Glutamatergic neuron (in vitro differentiated cells): ENCODE results near the gene MRPS5. TPM values are rescaled to one million over a fixed set of nuclear protein-coding genes. Genes with fewer than 3 reads are reported as not detected.

Experiments used
- DNase-seq: peaks from one replicate; pipeline ENCODE4 v3.0.0; 2022
- H3K27ac Mint-ChIP-seq: one replicate; pipeline ENCODE4 v1.8.0; 2020; ENCODE audit warnings: mild to moderate bottlenecking, mixed read lengths, inconsistent platforms; ENCODE audit not compliant: unreplicated experiment
- H3K27me3 Mint-ChIP-seq: one replicate; pipeline ENCODE4 v1.8.0; 2020; ENCODE audit warnings: mild to moderate bottlenecking, moderate library complexity, mixed read lengths, inconsistent platforms; ENCODE audit not compliant: unreplicated experiment
- H3K36me3 Mint-ChIP-seq: one replicate; pipeline ENCODE4 v1.8.0; 2020; ENCODE audit warnings: mild to moderate bottlenecking, mixed read lengths, inconsistent platforms; ENCODE audit not compliant: unreplicated experiment
- H3K4me1 Mint-ChIP-seq: one replicate; pipeline ENCODE4 v1.8.0; 2020; ENCODE audit warnings: mild to moderate bottlenecking, low read depth, mixed read lengths, inconsistent platforms; ENCODE audit not compliant: unreplicated experiment
- H3K4me3 Mint-ChIP-seq: one replicate; pipeline ENCODE4 v1.8.0; 2020; ENCODE audit warnings: mild to moderate bottlenecking, mixed read lengths, inconsistent platforms; ENCODE audit not compliant: unreplicated experiment
- H3K9me3 Mint-ChIP-seq: one replicate; pipeline ENCODE4 v1.8.0; 2020; ENCODE audit warnings: mild to moderate bottlenecking, moderate library complexity, mixed read lengths, inconsistent platforms; ENCODE audit not compliant: unreplicated experiment
- total RNA-seq: library from RNA; stranded (reverse); fragmentation: NEBNext Ultra II Directional; extraction: Animal tissue kit (Norgen Biotek cat#: 25700); gene quantifications from one replicate; pipeline ENCODE4 v1.2.1, GENCODE V29; 2021; ENCODE audit not compliant: unreplicated experiment
- TF ChIP-seq, protein P1 (sequence below): fragments of 200-600 bp; sonication (generic); IDR thresholded peaks from one replicate; pipeline ENCODE4 v1.5.0; 2021; ENCODE audit not compliant: partially characterized antibody, unreplicated experiment

Gene MRPS5
- total RNA-seq, 1 donor from 2014 or later, result 68.7 TPM

DNA sequence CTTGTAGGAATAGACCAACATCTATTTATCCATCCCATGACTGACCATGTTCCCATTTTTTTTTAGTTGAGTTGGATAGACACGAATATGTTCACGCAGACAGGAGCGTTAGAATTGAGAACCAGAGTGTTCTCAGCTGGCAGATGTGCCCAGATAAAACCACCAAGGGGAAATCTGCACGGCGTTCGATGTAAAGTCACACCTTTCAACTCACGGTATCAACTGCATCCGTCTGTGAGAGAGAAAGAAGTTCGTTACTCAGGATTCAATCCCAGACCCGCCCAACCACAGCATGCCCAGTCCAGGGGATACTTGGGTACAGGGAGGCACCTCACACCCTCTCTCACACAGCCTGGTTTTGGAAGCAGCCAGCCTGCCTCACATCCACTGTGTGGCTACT lies 70.0 kb downstream of the MRPS5 start:
- H3K27ac Mint-ChIP-seq, result no peak overlapping the region
- H3K36me3 Mint-ChIP-seq, result peaks cover 5% of the 10 kb centered on the region
- peaks cover 4% of the 10 kb centered on the region for H3K9me3 Mint-ChIP-seq
- H3K27me3 Mint-ChIP-seq, result no peaks in the 10 kb centered on the region
- no peak for DNase-seq
- TF ChIP-seq, protein P1, sequence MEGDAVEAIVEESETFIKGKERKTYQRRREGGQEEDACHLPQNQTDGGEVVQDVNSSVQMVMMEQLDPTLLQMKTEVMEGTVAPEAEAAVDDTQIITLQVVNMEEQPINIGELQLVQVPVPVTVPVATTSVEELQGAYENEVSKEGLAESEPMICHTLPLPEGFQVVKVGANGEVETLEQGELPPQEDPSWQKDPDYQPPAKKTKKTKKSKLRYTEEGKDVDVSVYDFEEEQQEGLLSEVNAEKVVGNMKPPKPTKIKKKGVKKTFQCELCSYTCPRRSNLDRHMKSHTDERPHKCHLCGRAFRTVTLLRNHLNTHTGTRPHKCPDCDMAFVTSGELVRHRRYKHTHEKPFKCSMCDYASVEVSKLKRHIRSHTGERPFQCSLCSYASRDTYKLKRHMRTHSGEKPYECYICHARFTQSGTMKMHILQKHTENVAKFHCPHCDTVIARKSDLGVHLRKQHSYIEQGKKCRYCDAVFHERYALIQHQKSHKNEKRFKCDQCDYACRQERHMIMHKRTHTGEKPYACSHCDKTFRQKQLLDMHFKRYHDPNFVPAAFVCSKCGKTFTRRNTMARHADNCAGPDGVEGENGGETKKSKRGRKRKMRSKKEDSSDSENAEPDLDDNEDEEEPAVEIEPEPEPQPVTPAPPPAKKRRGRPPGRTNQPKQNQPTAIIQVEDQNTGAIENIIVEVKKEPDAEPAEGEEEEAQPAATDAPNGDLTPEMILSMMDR, result no peak
- H3K4me3 Mint-ChIP-seq, result no peak overlapping the region
- H3K4me1 Mint-ChIP-seq, result no peaks in the 10 kb centered on the region

DNA sequence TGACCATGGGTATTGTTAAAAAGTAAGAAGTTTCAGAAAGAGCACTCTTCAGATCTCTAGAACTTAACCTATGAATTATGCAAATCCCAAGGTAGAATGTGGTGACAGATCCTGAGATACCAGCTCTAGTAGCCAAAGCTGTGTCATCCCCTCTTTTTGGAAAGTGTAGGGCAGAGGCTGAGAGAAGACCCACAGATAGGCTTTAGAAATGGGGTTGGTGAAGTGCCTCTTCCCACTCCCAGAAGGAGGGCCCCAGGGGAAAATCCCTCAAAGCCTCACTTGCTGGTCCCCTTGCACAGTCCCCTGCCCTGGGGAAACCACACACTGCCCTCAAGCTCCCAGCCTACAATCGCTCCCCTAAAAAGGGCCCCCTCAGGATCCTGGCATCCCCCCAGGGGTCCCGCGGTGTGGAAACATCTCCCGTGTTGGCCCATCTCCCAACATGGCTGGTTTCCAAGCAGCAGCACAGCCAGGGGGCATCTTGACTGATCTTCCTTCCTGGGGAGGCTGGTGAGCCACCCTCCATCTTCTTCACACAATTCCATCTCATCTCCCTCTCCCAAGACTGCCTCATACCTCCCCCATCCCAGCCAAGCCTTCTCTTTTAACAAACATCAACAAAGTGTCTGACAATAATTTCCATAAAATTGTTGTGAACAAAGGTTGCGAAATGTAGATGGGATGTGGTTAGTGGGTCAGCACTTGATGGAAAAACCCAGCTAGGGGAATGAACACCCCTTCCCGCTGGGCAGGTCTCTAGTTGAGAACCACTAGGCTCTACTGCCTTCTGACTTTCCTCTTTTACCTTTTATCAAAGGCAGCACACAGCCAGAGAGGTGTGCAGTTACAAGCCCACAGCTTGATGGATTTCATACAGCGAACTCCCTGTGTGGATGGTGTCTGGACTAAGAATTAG lies 71.0 kb downstream of the MRPS5 start:
- Mint-ChIP-seq H3K36me3 (peaks cover 5% of the 10 kb centered on the region), H3K27me3 (peaks cover 2% of the 10 kb centered on the region), H3K9me3 (peaks cover 6% of the 10 kb centered on the region), H3K4me1 (no peaks in the 10 kb centered on the region), H3K27ac (no peak overlapping the region), H3K4me3 (no peak overlapping the region)
- TF ChIP-seq, protein P1, result no peak
- no peak for DNase-seq

- H3K4me3 Mint-ChIP-seq, result no peak overlapping the region
- peaks cover 6% of the 10 kb centered on the region for H3K9me3 Mint-ChIP-seq
- H3K4me1 Mint-ChIP-seq, result no peaks in the 10 kb centered on the region
- no peak for DNase-seq
- no peak overlapping the region for H3K27ac Mint-ChIP-seq
- peaks cover 3% of the 10 kb centered on the region for H3K27me3 Mint-ChIP-seq
- TF ChIP-seq, protein P1, result no peak
- peaks cover 5% of the 10 kb centered on the region for H3K36me3 Mint-ChIP-seq
Observed at GRCh38 chr2:95049961-95050360, 71.6 kb downstream of the MRPS5 start.

- H3K9me3 Mint-ChIP-seq, result peaks cover 6% of the 10 kb centered on the region
- TF ChIP-seq, protein P1, result no peak
- peaks cover 3% of the 10 kb centered on the region for H3K27me3 Mint-ChIP-seq
- no peaks in the 10 kb centered on the region for H3K4me1 Mint-ChIP-seq
- no peak overlapping the region for H3K27ac Mint-ChIP-seq
- peaks cover 5% of the 10 kb centered on the region for H3K36me3 Mint-ChIP-seq
- no peak overlapping the region for H3K4me3 Mint-ChIP-seq
- DNase-seq, result no peak
Observed at GRCh38 chr2:95049683-95049955, 72.0 kb downstream of the MRPS5 start.

DNA sequence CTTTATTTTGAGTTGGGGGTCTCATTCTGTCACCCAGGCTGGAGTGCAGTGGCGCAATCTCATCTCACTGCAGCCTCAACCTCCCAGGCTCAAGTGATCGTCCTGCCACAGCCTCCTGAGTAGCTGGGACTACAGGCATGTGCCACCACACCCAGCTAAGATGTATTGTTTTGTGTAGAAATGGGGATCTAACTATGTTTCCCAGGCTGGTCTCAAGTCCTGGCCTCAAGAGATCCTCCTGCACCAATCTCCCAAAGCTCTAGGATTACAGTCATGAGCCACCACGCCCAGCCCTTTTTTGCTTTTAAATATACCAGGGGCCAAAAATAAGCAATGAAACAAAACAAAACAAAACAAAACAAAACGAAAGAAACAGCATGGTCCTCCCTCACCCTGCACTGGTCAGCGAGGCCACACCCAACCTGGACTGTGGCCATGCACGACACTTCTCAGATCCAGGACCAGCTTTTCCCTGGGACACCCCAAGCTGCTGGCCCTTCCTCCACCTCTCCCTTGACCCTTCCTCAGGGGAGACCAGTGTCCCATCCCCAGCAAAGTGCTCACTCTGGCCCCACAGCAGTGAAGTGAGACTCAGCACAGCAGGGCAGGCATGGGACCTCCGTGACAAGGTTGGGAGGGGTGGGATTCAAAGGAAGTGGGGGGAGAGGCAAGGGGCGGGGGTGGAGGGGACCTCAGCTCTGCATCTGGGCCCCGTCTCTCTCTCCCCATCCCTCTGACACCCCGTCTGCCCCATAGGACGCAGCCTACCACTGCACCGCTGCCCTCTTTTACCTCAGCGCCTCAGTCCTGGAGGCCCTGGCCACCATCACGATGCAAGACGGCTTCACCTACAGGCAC lies 72.6 kb downstream of the MRPS5 start:
- H3K9me3 Mint-ChIP-seq, result peaks cover 6% of the 10 kb centered on the region
- H3K36me3 Mint-ChIP-seq, result peaks cover 5% of the 10 kb centered on the region
- no peak overlapping the region for H3K4me3 Mint-ChIP-seq
- DNase-seq, result no peak
- TF ChIP-seq, protein P1, result no peak
- H3K4me1 Mint-ChIP-seq, result no peaks in the 10 kb centered on the region
- H3K27ac Mint-ChIP-seq, result no peak overlapping the region
- H3K27me3 Mint-ChIP-seq, result peaks cover 3% of the 10 kb centered on the region
